RWPE1 (cell line): ENCODE data around the gene AGAP9.

Source experiments
- CTCF ChIA-PET: fragments of 350-600 bp; sonication (Branson Sonifier 250); formaldehyde crosslinking; extraction: SDS; loops from one replicate; lab custom pipeline; 2021; lab: Yijun Ruan, JAX
- POLR2A ChIA-PET: fragments of 400-600 bp; formaldehyde crosslinking; extraction: SDS; loops from one replicate; lab custom pipeline; 2020; ENCODE audit warnings: antibody characterized with exemption; ENCODE audit not compliant: low non-redundant PET; lab: Yijun Ruan, JAX
- DNase-seq: peaks from one replicate; pipeline ENCODE4 v3.0.0; 2012; ENCODE audit warnings: low spot score
- H3K27ac ChIP-seq: fragments of 450-650 bp; 2 replicates; pipeline ENCODE4 v1.5.1; 2017
- CTCF ChIP-seq: fragments of 450-650 bp; conservative IDR thresholded peaks from 2 replicates; pipeline ENCODE4 v1.5.1; 2017; ENCODE audit warnings: low read depth, mild to moderate bottlenecking

AGAP9 gene

DNA sequence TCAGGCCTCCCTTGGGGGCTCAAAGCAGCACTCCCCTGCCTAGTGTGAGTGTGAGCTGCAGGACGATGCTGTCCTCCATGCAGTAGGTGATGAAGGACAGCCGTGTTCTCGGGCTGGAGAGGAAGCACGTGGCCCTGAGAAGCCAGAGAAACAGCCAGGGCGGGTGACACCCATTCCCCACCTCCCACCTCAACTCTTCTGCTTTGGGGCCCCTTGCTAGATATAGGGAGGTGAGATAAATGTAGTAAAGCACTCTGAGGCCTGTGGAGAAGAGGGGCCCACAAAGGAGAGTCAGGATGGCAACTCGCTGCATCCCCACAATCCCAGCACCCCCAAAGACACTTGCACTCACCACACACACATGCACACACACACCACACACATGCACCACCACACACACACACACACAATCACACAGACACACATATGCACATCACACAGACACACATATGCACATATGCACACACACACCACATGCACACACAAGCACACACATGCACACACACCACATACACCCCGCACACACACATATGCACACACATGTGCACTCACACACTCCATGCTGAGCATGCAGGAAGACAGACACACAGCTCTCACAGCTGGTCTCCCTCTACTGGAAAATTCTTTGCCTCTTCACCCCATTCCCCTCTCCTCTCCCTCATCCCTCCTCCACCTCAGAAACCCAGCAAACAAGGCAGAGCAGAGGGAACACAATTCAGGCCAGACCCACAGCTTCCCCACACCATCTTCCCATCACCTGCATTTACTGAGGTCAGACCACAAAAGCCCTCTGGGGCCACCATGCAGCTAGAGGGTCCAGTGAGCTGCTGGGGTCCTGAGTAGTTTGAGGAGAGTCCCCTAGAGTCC is 70.1 kb downstream of the AGAP9 start:
- CTCF ChIA-PET, result no interaction called here
- TF ChIP-seq CTCF, result no peak
- POLR2A ChIA-PET, result no interaction called here
- no peak for DNase-seq
- no peak overlapping the region for H3K27ac ChIP-seq

GRCh38 chr10:47452495-47453140 is 70.8 kb downstream of the AGAP9 start:
- no peak for DNase-seq
- ChIA-PET POLR2A (no interaction called here), CTCF (interaction anchor here (0.7 kb wide), 1 partner anchor 10 kb away, joined by 3 read pairs; no protein-coding TSS in a partner anchor)
- no peak overlapping the region for H3K27ac ChIP-seq
- TF ChIP-seq CTCF, result no peak

DNA sequence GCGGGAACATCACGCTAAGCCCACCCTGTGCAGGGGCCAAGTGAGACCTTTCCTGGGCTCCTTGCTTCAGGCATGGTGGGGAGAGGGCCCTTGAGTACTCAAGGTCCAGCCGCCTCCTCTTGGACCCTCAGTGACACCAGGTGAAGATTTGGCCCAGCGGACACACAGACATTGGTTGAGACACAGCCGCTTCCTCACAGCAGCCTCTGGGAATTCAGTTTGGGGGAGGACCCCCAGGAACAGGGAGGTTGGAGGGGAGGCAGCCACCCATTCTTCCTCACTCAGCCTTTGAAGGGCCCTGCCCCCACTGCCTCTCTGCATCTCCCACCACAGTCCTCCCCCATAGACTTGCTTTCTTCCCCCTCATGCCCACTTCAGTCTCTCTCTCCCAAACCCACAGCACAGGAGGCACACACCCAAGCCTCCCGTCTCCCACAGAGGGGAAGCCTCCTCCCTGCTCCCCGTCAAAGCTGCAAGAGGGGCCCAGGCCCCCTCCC is 71.4 kb downstream of the AGAP9 start:
- POLR2A ChIA-PET, result no interaction called here
- TF ChIP-seq CTCF, result no peak
- DNase-seq, result no peak
- H3K27ac ChIP-seq, result no peak overlapping the region
- CTCF ChIA-PET, result interaction anchor here (0.7 kb wide), 1 partner anchor 9 kb away, joined by 3 read pairs; no protein-coding TSS in a partner anchor
